Stimulated activated CD4-positive, alpha-beta T cell treated with anti-CD3 and anti-CD28 coated beads, Interleukin-1b, Interleukin-23, amount 100 ng/mL, for 1 hour (primary cell): ENCODE measurements around the gene ADCY4.
"Not testable (repeated sequence)": the region's sequence is repeated elsewhere in the genome, so short reads cannot be mapped to it uniquely, and the experiment has no call there.

Source experiments
- DNase-seq, 2 donors: peaks; one replicate each; pipeline ENCODE4 v3.0.0-alpha.2; 2020; ENCODE audit warnings: low read depth in 2 of 2

Gene ADCY4

GRCh38 chr14:24338843-24339242 is 4.0 kb upstream of the ADCY4 start:
- no peak for DNase-seq

- DNase-seq, result no peak
These were observed 2.9 kb upstream of the ADCY4 start for GRCh38 chr14:24337824-24338175.

GRCh38 chr14:24337144-24337823 is 2.4 kb upstream of the ADCY4 start:
- no peak for DNase-seq

- DNase-seq, result no peak
These were observed 745 bp upstream of the ADCY4 start for GRCh38 chr14:24335461-24336171.

GRCh38 chr14:24332268-24332993 is 2.4 kb downstream of the ADCY4 start:
- peak; percentile 60 to 74 for DNase-seq

- DNase-seq, result no peak
These were observed 3.1 kb downstream of the ADCY4 start for GRCh38 chr14:24331731-24332267.

GRCh38 chr14:24330973-24331674 is 3.7 kb downstream of the ADCY4 start:
- DNase-seq, result no peak

- DNase-seq, result no peak
These were observed 5.1 kb downstream of the ADCY4 start for GRCh38 chr14:24329736-24330135.

- no peak for DNase-seq
These were observed 5.7 kb downstream of the ADCY4 start for GRCh38 chr14:24329073-24329663.

- DNase-seq, result not testable (repeated sequence)
These were observed 7.0 kb downstream of the ADCY4 start for GRCh38 chr14:24327914-24328313.

- DNase-seq, result no peak
These were observed 7.6 kb downstream of the ADCY4 start for GRCh38 chr14:24327303-24327702.

GRCh38 chr14:24325963-24326362 is 8.9 kb downstream of the ADCY4 start:
- DNase-seq, result no peak

GRCh38 chr14:24325041-24325530 is 9.8 kb downstream of the ADCY4 start:
- DNase-seq, result no peak

- no peak for DNase-seq
These were observed 10.8 kb downstream of the ADCY4 start for GRCh38 chr14:24324024-24324423.

- DNase-seq, result no peak
These were observed 11.5 kb downstream of the ADCY4 start for GRCh38 chr14:24323341-24323740.

GRCh38 chr14:24322672-24323071 is 12.2 kb downstream of the ADCY4 start:
- no peak for DNase-seq

GRCh38 chr14:24321212-24321975 is 13.5 kb downstream of the ADCY4 start:
- DNase-seq, result no peak

- no peak for DNase-seq
These were observed 17.5 kb downstream of the ADCY4 start for GRCh38 chr14:24317141-24317928.

GRCh38 chr14:24316597-24316950 is 18.3 kb downstream of the ADCY4 start:
- no peak for DNase-seq
